ENCODE results near the gene NDST1. TPM values are rescaled to one million over a fixed set of nuclear protein-coding genes. Genes with fewer than 3 reads are reported as not detected.

NDST1 gene
- total and polyA plus RNA-seq, 2 donors (not counting 3 experiments of a cell fraction or from before 2014, with no cell fraction given), result 38.6 to 102 TPM

DNA sequence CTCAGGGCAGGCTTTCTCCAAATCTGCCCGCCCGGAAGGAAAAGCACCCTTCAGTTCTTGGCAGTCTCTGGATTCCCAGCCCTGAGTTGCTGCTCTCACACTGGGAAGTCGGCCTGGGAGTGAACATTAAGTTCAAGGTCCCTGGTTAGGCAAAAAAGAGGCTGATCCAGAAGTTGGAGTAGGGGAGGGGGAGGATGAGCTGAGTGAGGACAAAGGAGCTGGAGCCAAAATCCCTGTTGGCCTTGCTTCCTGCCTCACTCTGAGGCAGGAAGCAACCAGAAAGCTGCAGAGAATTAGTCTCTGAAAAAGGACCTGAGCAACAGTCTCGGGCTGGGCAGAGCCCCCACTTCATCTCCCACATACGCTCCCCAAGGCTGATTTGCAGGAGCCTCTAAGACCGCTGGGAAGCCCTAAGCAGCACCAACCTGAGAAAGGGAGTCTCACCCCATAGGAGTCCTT lies 43.3 kb upstream of the NDST1 start:
- Histone ChIP-seq H3K27me3 (ENCODE audit: control insufficient read depth in 2 of 2, insufficient read depth in 2 of 2, low read length in 2 of 2) (no peaks in the 10 kb centered on the region), H3K27ac (ENCODE audit: insufficient read depth, low read depth, low read length) (no peak overlapping the region), H3K4me1 (ENCODE audit: control insufficient read depth, extremely low read depth, insufficient read depth, low read length) (peaks cover 21% of the 10 kb centered on the region), H3K36me3 (ENCODE audit: control insufficient read depth in 2 of 2, extremely low read depth in 1 of 2, insufficient read depth in 2 of 2, low read length in 2 of 2) (no peaks in the 10 kb centered on the region), H4K20me1 (replicated peaks; ENCODE audit: control insufficient read depth, extremely low read depth, insufficient read depth, low read length) (no peaks in the 10 kb centered on the region), H3K4me3 (replicated peaks in 1 of 3; ENCODE audit: insufficient read depth in 1 of 3, low read depth in 1 of 3, low read length in 3 of 3) (no peak overlapping the region), H3K9me1 (replicated peaks; ENCODE audit: control insufficient read depth, extremely low read depth, insufficient read depth, low read length) (no peaks in the 10 kb centered on the region), H3K4me2 (ENCODE audit: insufficient read depth, low read length) (no peak overlapping the region), H3K79me2 (ENCODE audit: control insufficient read depth, insufficient read depth, low read length) (no peaks in the 10 kb centered on the region), H2AFZ (ENCODE audit: low read depth, low read length) (peak overlapping the region; percentile 46), H3K9ac (replicated peaks; ENCODE audit: extremely low read depth, insufficient read depth, low read length) (no peak overlapping the region), H3K9me3 (replicated peaks; ENCODE audit: control insufficient read depth, insufficient read depth, low read length) (no peaks in the 10 kb centered on the region)
- TF ChIP-seq, protein P1, sequence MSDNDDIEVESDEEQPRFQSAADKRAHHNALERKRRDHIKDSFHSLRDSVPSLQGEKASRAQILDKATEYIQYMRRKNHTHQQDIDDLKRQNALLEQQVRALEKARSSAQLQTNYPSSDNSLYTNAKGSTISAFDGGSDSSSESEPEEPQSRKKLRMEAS (IDR thresholded peaks at IDR 0.05; ENCODE audit: insufficient read depth, insufficient read length), result no peak
- TF ChIP-seq POLR2AphosphoS5 (IDR thresholded peaks at IDR 0.05; ENCODE audit: insufficient read depth, low read depth, low read length) (no peak), FOS (IDR thresholded peaks at IDR 0.05; ENCODE audit: borderline replicate concordance, insufficient read depth, low read length) (no peak), GATA2 (IDR thresholded peaks at IDR 0.05; ENCODE audit: insufficient read depth, insufficient read length, low read depth, low read length) (peak; percentile 27)
- intact Hi-C loops (cut with micrococcal nuclease) (loop anchor here (1.0 to 2.0 kb wide), 2 partner anchors 22 to 59 kb away; no protein-coding TSS in a partner anchor), dilution Hi-C loops (cut with MboI; ENCODE audit: extremely low pct_ligation_motif_present, low sequenced_read_pairs) (no loop called here)
- no TSS peak for BruUV-seq (replicated peaks)
- DNase-seq (ENCODE audit: low read depth, low spot score) (peak; percentile 28), FAIRE-seq (peak; percentile 67)
- ChIA-PET POLR2A (no interaction called here), CTCF (interaction anchor here (0.6 to 1.4 kb wide), 6 partner anchors 9 to 95 kb away, joined by 3 to 10 read pairs (median 4); no protein-coding TSS in a partner anchor)

DNA sequence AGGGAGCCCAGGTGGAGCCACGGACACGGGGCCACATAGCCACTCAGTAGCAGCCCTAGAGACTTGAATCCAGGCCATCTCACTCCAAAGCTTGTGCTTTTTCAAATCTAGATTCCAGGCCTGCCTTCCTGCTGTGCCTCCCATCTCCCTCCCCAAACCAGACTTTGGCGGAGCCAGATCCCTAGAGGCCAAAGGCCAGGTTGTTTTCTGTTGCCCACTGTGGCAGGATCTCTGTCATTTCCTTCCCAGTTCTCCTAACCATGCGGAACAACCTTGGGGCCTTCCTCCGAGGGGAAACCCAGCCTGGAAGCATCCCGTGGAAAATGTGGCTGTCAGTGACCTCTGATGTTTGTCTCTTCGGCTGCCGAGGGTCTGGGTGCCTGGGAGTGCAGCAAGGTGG lies 42.0 kb upstream of the NDST1 start:
- dilution Hi-C loops (cut with MboI; ENCODE audit: extremely low pct_ligation_motif_present, low sequenced_read_pairs) (no loop called here), intact Hi-C loops (cut with micrococcal nuclease) (loop anchor here (2.0 kb wide), 1 partner anchor 21 kb away; no protein-coding TSS in a partner anchor)
- Histone ChIP-seq H3K27me3 (ENCODE audit: control insufficient read depth in 2 of 2, insufficient read depth in 2 of 2, low read length in 2 of 2) (no peaks in the 10 kb centered on the region), H3K4me2 (ENCODE audit: insufficient read depth, low read length) (no peak overlapping the region), H3K27ac (ENCODE audit: insufficient read depth, low read depth, low read length) (no peak overlapping the region), H3K4me3 (replicated peaks in 1 of 3; ENCODE audit: insufficient read depth in 1 of 3, low read depth in 1 of 3, low read length in 3 of 3) (no peak overlapping the region), H3K9me3 (replicated peaks; ENCODE audit: control insufficient read depth, insufficient read depth, low read length) (no peaks in the 10 kb centered on the region), H3K4me1 (ENCODE audit: control insufficient read depth, extremely low read depth, insufficient read depth, low read length) (peaks cover 21% of the 10 kb centered on the region), H4K20me1 (replicated peaks; ENCODE audit: control insufficient read depth, extremely low read depth, insufficient read depth, low read length) (no peaks in the 10 kb centered on the region), H3K9ac (replicated peaks; ENCODE audit: extremely low read depth, insufficient read depth, low read length) (no peak overlapping the region), H3K36me3 (ENCODE audit: control insufficient read depth in 2 of 2, extremely low read depth in 1 of 2, insufficient read depth in 2 of 2, low read length in 2 of 2) (no peaks in the 10 kb centered on the region), H3K9me1 (replicated peaks; ENCODE audit: control insufficient read depth, extremely low read depth, insufficient read depth, low read length) (no peaks in the 10 kb centered on the region), H2AFZ (ENCODE audit: low read depth, low read length) (peak overlapping the region; percentile 16), H3K79me2 (ENCODE audit: control insufficient read depth, insufficient read depth, low read length) (no peaks in the 10 kb centered on the region)
- TF ChIP-seq JUN (IDR thresholded peaks at IDR 0.05; ENCODE audit: borderline replicate concordance, insufficient read depth, insufficient read length, low read depth) (peak; percentile 21), GATA2 (IDR thresholded peaks at IDR 0.05; ENCODE audit: insufficient read depth, insufficient read length, low read depth, low read length) (no peak)
- DNase-seq (ENCODE audit: low read depth, low spot score) (peak; percentile 46), FAIRE-seq (peak; percentile 74)
- ChIA-PET CTCF (interaction anchor here (1.8 kb wide), 1 partner anchor 16 kb away, joined by 4 read pairs; no protein-coding TSS in a partner anchor), POLR2A (no interaction called here)
- BruUV-seq (replicated peaks), result no TSS peak

All from endothelial cell of umbilical vein (primary cell).